Loucy (cell line): ENCODE data around the gene ZKSCAN8.

Source experiments
- H2AFZ ChIP-seq: fragments of 200-600 bp; sonication (generic); 2 replicates; pipeline ENCODE4 v1.6.0; 2016; ENCODE audit warnings: antibody characterized with exemption, mild to moderate bottlenecking, low read length, moderate library complexity
- H3F3A ChIP-seq: fragments of 200-600 bp; 2 replicates; pipeline ENCODE4 v1.6.0; 2016; ENCODE audit warnings: antibody characterized with exemption, low read depth, mild to moderate bottlenecking
- H3K27me3 ChIP-seq: fragments of 200-600 bp; sonication (generic); 2 replicates; pipeline ENCODE4 v1.6.1; 2014; ENCODE audit warnings: low read length, mild to moderate bottlenecking; ENCODE audit not compliant: insufficient read depth, poor library complexity, severe bottlenecking
- H3K36me3 ChIP-seq: fragments of 200-600 bp; sonication (generic); 2 replicates; pipeline ENCODE4 v1.6.1; 2016; ENCODE audit warnings: low read length; ENCODE audit not compliant: insufficient read depth
- H3K4me1 ChIP-seq: fragments of 200-600 bp; sonication (generic); 2 replicates; pipeline ENCODE4 v1.5.1; 2014; ENCODE audit warnings: low read length, mild to moderate bottlenecking; ENCODE audit not compliant: insufficient read depth, poor library complexity, severe bottlenecking
- H3K4me2 ChIP-seq: fragments of 200-600 bp; sonication (generic); 2 replicates; pipeline ENCODE4 v1.6.0; 2014; ENCODE audit warnings: antibody characterized with exemption, low read length, low read depth, mild to moderate bottlenecking; ENCODE audit not compliant: poor library complexity, severe bottlenecking
- H3K4me3 ChIP-seq: fragments of 200-600 bp; sonication (generic); 2 replicates; pipeline ENCODE4 v1.5.1; 2014; ENCODE audit warnings: low read length, mild to moderate bottlenecking, mixed read lengths; ENCODE audit not compliant: poor library complexity, severe bottlenecking
- H3K79me2 ChIP-seq: fragments of 200-600 bp; sonication (generic); 2 replicates; pipeline ENCODE4 v1.6.1; 2014; ENCODE audit warnings: low read length; ENCODE audit not compliant: insufficient read depth
- H3K9ac ChIP-seq: fragments of 200-600 bp; sonication (generic); 2 replicates; pipeline ENCODE4 v1.6.0; 2014; ENCODE audit warnings: mild to moderate bottlenecking, low read depth, low read length, moderate library complexity; ENCODE audit not compliant: poor library complexity, severe bottlenecking
- H3K9me2 ChIP-seq: fragments of 200-600 bp; sonication (generic); replicated peaks from 2 replicates; pipeline ENCODE4 v1.6.1; 2016; ENCODE audit warnings: low read depth, low read length, mixed read lengths
- H3K9me3 ChIP-seq: fragments of 200-600 bp; sonication (generic); 2 replicates; pipeline ENCODE4 v1.6.1; 2014; ENCODE audit warnings: mild to moderate bottlenecking, antibody characterized with exemption, low read length, low read depth; ENCODE audit not compliant: insufficient read depth
- H4K20me1 ChIP-seq: fragments of 200-600 bp; sonication (generic); 2 replicates; pipeline ENCODE4 v1.6.0; 2014; ENCODE audit warnings: antibody characterized with exemption, low read length, mild to moderate bottlenecking; ENCODE audit not compliant: insufficient read depth, poor library complexity, severe bottlenecking
- CTCF ChIP-seq: fragments of 200-600 bp; sonication (generic); conservative IDR thresholded peaks from 2 replicates; pipeline ENCODE4 v1.5.1; 2014; ENCODE audit warnings: mild to moderate bottlenecking, antibody characterized with exemption, low read length
- EZH2phosphoT487 ChIP-seq: fragments of 200-600 bp; IDR thresholded peaks from 2 replicates; pipeline ENCODE4 v1.6.1; 2018; ENCODE audit warnings: antibody characterized with exemption, mild to moderate bottlenecking, moderate library complexity, borderline replicate concordance

ZKSCAN8 gene

GRCh38 chr6:28154357-28154756 is 12.7 kb downstream of the ZKSCAN8 start:
- Histone ChIP-seq H3K79me2 (no peaks in the 10 kb centered on the region; the same call in 1 of the 2 replicates), H3K9ac (no peak overlapping the region), H3K9me3 (peaks cover 5% of the 10 kb centered on the region; the same call in 1 of the 2 replicates), H4K20me1 (no peaks in the 10 kb centered on the region), H3K27me3 (no peaks in the 10 kb centered on the region), H3K36me3 (peaks cover 78% of the 10 kb centered on the region), H3K4me3 (no peak overlapping the region), H3K4me2 (no peak overlapping the region), H3F3A (no peaks in the 10 kb centered on the region), H3K4me1 (no peaks in the 10 kb centered on the region), H2AFZ (no peak overlapping the region), H3K9me2 (no peaks in the 10 kb centered on the region)
- no peak for TF ChIP-seq EZH2phosphoT487
- no peak for TF ChIP-seq CTCF

GRCh38 chr6:28158318-28158717 is 16.6 kb downstream of the ZKSCAN8 start:
- Histone ChIP-seq H4K20me1 (no peaks in the 10 kb centered on the region), H3K36me3 (peaks cover 41% of the 10 kb centered on the region; the same call in 1 of the 2 replicates), H3K4me2 (no peak overlapping the region), H3K9me2 (no peaks in the 10 kb centered on the region), H2AFZ (no peak overlapping the region), H3K79me2 (no peaks in the 10 kb centered on the region), H3K9me3 (peaks cover under 1% of the 10 kb centered on the region; the same call in 1 of the 2 replicates), H3K4me1 (no peaks in the 10 kb centered on the region), H3K27me3 (no peaks in the 10 kb centered on the region), H3K4me3 (no peak overlapping the region), H3F3A (no peaks in the 10 kb centered on the region), H3K9ac (no peak overlapping the region)
- TF ChIP-seq EZH2phosphoT487, result no peak
- no peak for TF ChIP-seq CTCF

- no peak overlapping the region for H2AFZ ChIP-seq
- no peak overlapping the region for H3K4me3 ChIP-seq
- no peaks in the 10 kb centered on the region for H4K20me1 ChIP-seq
These were observed 17.4 kb downstream of the ZKSCAN8 start for GRCh38 chr6:28159029-28159607.

More at GRCh38 chr6:28159029-28159607, 17.4 kb downstream of the ZKSCAN8 start:
- H3K9ac ChIP-seq, result no peak overlapping the region
- no peaks in the 10 kb centered on the region for H3F3A ChIP-seq
- H3K79me2 ChIP-seq, result no peaks in the 10 kb centered on the region
- H3K9me3 ChIP-seq, result no peaks in the 10 kb centered on the region
- no peak overlapping the region for H3K4me2 ChIP-seq
- no peaks in the 10 kb centered on the region for H3K27me3 ChIP-seq
- no peaks in the 10 kb centered on the region for H3K9me2 ChIP-seq
- H3K4me1 ChIP-seq, result no peaks in the 10 kb centered on the region
- peaks cover 33% of the 10 kb centered on the region; the same call in 1 of the 2 replicates for H3K36me3 ChIP-seq
- TF ChIP-seq CTCF (no peak), EZH2phosphoT487 (no peak)
